PC-3 (cell line): Measurements from ENCODE around the gene ARHGAP8. TPM values are rescaled to one million over a fixed set of nuclear protein-coding genes. Genes with fewer than 3 reads are reported as not detected.
"Not testable (repeated sequence)": the region's sequence is repeated elsewhere in the genome, so short reads cannot be mapped to it uniquely, and the experiment has no call there.

ENCODE experiments used
- ATAC-seq: fragments of 200-7000 bp; cut with Tn5 transposase; 2 replicates; pipeline ENCODE4 v1.9.1; 2020; ENCODE audit warnings: mild to moderate bottlenecking, moderate library complexity
- BruUV-seq: library from RNA; stranded (reverse); fragments of 400-500 nt; replicated peaks from 2 replicates; lab custom pipeline; 2021; lab: Mats Ljungman, UMichigan
- CTCF ChIA-PET: fragments of 300-600 bp; sonication (Branson Sonifier 250); formaldehyde crosslinking; loops from one replicate; lab custom pipeline; 2022; ENCODE audit warnings: antibody characterized with exemption; lab: Charles Lee
- POLR2A ChIA-PET: fragments of 300-600 bp; sonication (Branson Sonifier 250); formaldehyde crosslinking; loops from one replicate; lab custom pipeline; 2022; ENCODE audit warnings: antibody characterized with exemption; ENCODE audit not compliant: unreplicated experiment; lab: Charles Lee
- DNase-seq: peaks from one replicate; pipeline ENCODE4 v3.0.0-alpha.2; 2015
- H2AFZ ChIP-seq: fragments of 300-600 bp; sonication (generic); 2 replicates; pipeline ENCODE4 v1.6.0; 2016; ENCODE audit warnings: antibody characterized with exemption, low read length
- H3F3A ChIP-seq: fragments of 300-600 bp; sonication (generic); one replicate; pipeline ENCODE4 v1.6.0; 2017; ENCODE audit warnings: antibody characterized with exemption, low read length, control low read depth, mild to moderate bottlenecking; ENCODE audit not compliant: unreplicated experiment
- H3K27ac ChIP-seq: fragments of 300-600 bp; sonication (generic); 2 replicates; pipeline ENCODE4 v1.5.1; 2016; ENCODE audit warnings: mild to moderate bottlenecking, low read length
- H3K27me3 ChIP-seq: fragments of 300-600 bp; sonication (generic); 2 replicates; pipeline ENCODE4 v1.6.1; 2016; ENCODE audit warnings: low read length, mixed read lengths
- H3K36me3 ChIP-seq: fragments of 300-600 bp; sonication (generic); 2 replicates; pipeline ENCODE4 v1.6.1; 2016; ENCODE audit warnings: low read depth, mixed run types, low read length, mixed read lengths
- H3K4me1 ChIP-seq: fragments of 300-600 bp; sonication (generic); 2 replicates; pipeline ENCODE4 v1.5.1; 2016; ENCODE audit warnings: low read length; ENCODE audit not compliant: insufficient read depth
- H3K4me2 ChIP-seq: fragments of 300-600 bp; sonication (generic); 2 replicates; pipeline ENCODE4 v1.6.0; 2016; ENCODE audit warnings: low read length
- H3K4me3 ChIP-seq: fragments of 300-600 bp; sonication (generic); 2 replicates; pipeline ENCODE4 v1.5.1; 2016; ENCODE audit warnings: mild to moderate bottlenecking, low read length, mixed read lengths
- H3K79me2 ChIP-seq: fragments of 300-600 bp; sonication (generic); 2 replicates; pipeline ENCODE4 v1.6.1; 2017; ENCODE audit warnings: low read length, mixed read lengths
- H3K9ac ChIP-seq: fragments of 300-600 bp; sonication (generic); 2 replicates; pipeline ENCODE4 v1.6.0; 2016; ENCODE audit warnings: mild to moderate bottlenecking, low read length
- H3K9me2 ChIP-seq: fragments of 300-600 bp; sonication (generic); replicated peaks from 2 replicates; pipeline ENCODE4 v1.6.1; 2016; ENCODE audit warnings: mixed run types, low read length, mixed read lengths
- H3K9me3 ChIP-seq: fragments of 300-600 bp; sonication (generic); 2 replicates; pipeline ENCODE4 v1.6.1; 2016; ENCODE audit warnings: low read length, mixed read lengths
- H4K20me1 ChIP-seq: fragments of 300-600 bp; sonication (generic); 2 replicates; pipeline ENCODE4 v1.6.1; 2016; ENCODE audit warnings: low read length, mixed read lengths
- EZH2 ChIP-seq: fragments of 300-600 bp; sonication (generic); IDR thresholded peaks from one replicate; pipeline ENCODE4 v1.6.1; 2017; ENCODE audit warnings: antibody characterized with exemption, mild to moderate bottlenecking, low read length; ENCODE audit not compliant: unreplicated experiment
- EZH2phosphoT487 ChIP-seq: fragments of 300-600 bp; sonication (generic); IDR thresholded peaks from 2 replicates; pipeline ENCODE4 v1.6.1; 2018; ENCODE audit warnings: mild to moderate bottlenecking, antibody characterized with exemption, low read length, borderline replicate concordance
- intact Hi-C: fragments of 100-400 bp; cut with micrococcal nuclease; formaldehyde crosslinking; loops from 2 replicates; pipeline ENCODE4 v1.9.0; 2023
- total RNA-seq: library from RNA; depleted of rRNA; stranded (reverse); fragments of >200 nt; gene quantifications from 2 replicates; pipeline ENCODE4 v1.2.3, GENCODE V29; 2014
- TF ChIP-seq, protein P1 (sequence below): fragments of 300-600 bp; sonication (generic); conservative IDR thresholded peaks from 2 replicates; pipeline ENCODE4 v1.5.1; 2017; ENCODE audit warnings: antibody characterized with exemption, low read depth, mild to moderate bottlenecking, low read length

ARHGAP8 gene
- total RNA-seq, 1 experiment from 2014 or later, result 30.9 TPM

- no peaks in the 10 kb centered on the region for H3K36me3 ChIP-seq
- H3F3A ChIP-seq, result no peaks in the 10 kb centered on the region
- ChIA-PET POLR2A (no interaction called here), CTCF (no interaction called here)
- ATAC-seq (no peak), DNase-seq (no peak)
- H3K9ac ChIP-seq, result no peak overlapping the region
- TF ChIP-seq EZH2phosphoT487 (no peak), EZH2 (no peak)
- TF ChIP-seq, protein P1, sequence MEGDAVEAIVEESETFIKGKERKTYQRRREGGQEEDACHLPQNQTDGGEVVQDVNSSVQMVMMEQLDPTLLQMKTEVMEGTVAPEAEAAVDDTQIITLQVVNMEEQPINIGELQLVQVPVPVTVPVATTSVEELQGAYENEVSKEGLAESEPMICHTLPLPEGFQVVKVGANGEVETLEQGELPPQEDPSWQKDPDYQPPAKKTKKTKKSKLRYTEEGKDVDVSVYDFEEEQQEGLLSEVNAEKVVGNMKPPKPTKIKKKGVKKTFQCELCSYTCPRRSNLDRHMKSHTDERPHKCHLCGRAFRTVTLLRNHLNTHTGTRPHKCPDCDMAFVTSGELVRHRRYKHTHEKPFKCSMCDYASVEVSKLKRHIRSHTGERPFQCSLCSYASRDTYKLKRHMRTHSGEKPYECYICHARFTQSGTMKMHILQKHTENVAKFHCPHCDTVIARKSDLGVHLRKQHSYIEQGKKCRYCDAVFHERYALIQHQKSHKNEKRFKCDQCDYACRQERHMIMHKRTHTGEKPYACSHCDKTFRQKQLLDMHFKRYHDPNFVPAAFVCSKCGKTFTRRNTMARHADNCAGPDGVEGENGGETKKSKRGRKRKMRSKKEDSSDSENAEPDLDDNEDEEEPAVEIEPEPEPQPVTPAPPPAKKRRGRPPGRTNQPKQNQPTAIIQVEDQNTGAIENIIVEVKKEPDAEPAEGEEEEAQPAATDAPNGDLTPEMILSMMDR, result no peak
- no peaks in the 10 kb centered on the region for H3K79me2 ChIP-seq
- H3K9me3 ChIP-seq, result no peaks in the 10 kb centered on the region
- peak overlapping the region; percentile 36; the same call in 1 of the 2 replicates for H3K4me3 ChIP-seq
- H3K4me1 ChIP-seq, result peaks cover 17% of the 10 kb centered on the region
- no peaks in the 10 kb centered on the region for H3K27me3 ChIP-seq
- H3K9me2 ChIP-seq, result no peaks in the 10 kb centered on the region
- no peaks in the 10 kb centered on the region for H4K20me1 ChIP-seq
- intact Hi-C loops, result no loop called here
- no peak overlapping the region for H3K27ac ChIP-seq
- H3K4me2 ChIP-seq, result peak overlapping the region; percentile 67
- BruUV-seq, result no TSS peak
- peak overlapping the region; percentile 52; the same call in 1 of the 2 replicates for H2AFZ ChIP-seq
Observed at GRCh38 chr22:44745853-44746789, 6.3 kb upstream of the ARHGAP8 start.

GRCh38 chr22:44747784-44748127, 4.6 kb upstream of the ARHGAP8 start:
- H3K4me3 ChIP-seq, intact Hi-C loops, H4K20me1 ChIP-seq, H3K79me2 ChIP-seq, H3F3A ChIP-seq, DNase-seq, H2AFZ ChIP-seq, H3K9ac ChIP-seq, H3K9me2 ChIP-seq, BruUV-seq, POLR2A ChIA-PET, H3K36me3 ChIP-seq, CTCF ChIA-PET, H3K4me2 ChIP-seq, H3K27me3 ChIP-seq, ATAC-seq, H3K9me3 ChIP-seq, H3K27ac ChIP-seq: not testable (repeated sequence)
- peaks cover 17% of the 10 kb centered on the region for H3K4me1 ChIP-seq

DNA sequence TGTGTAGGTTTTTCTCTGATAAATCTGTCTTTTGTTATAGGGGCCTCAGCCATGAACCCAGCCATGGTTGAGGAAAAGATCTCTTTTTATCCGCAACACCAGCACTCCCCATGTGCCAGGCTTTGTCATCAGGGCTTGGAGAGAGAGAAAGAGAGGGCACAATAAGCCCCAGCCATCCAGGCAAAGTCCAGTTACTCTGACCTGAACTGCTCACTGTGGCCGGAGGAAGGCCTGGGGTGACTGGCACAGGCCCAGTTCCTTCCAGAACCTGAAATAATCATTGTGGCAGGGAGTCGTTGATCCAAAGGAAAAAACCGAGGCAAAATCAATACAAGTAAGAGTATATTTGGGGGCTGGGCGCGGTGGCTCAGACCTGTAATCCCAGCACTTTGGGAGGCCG, 3.9 kb upstream of the ARHGAP8 start:
- peaks cover 17% of the 10 kb centered on the region for H3K4me1 ChIP-seq
- intact Hi-C loops, result no loop called here
- no peak overlapping the region for H2AFZ ChIP-seq
- no peaks in the 10 kb centered on the region for H3F3A ChIP-seq
- H3K79me2 ChIP-seq, result peaks cover 9% of the 10 kb centered on the region
- no peaks in the 10 kb centered on the region for H3K9me2 ChIP-seq
- H3K27ac ChIP-seq, result no peak overlapping the region
- no peak overlapping the region for H3K9ac ChIP-seq
- TF ChIP-seq, protein P1, result no peak
- no peak for TF ChIP-seq EZH2
- TF ChIP-seq EZH2phosphoT487, result no peak
- no peak overlapping the region for H3K4me3 ChIP-seq
- no TSS peak for BruUV-seq
- no peak for DNase-seq
- H3K36me3 ChIP-seq, result no peaks in the 10 kb centered on the region
- H3K27me3 ChIP-seq, result no peaks in the 10 kb centered on the region
- H3K4me2 ChIP-seq, result no peak overlapping the region
- no peaks in the 10 kb centered on the region for H4K20me1 ChIP-seq
- H3K9me3 ChIP-seq, result no peaks in the 10 kb centered on the region
- ChIA-PET POLR2A (no interaction called here), CTCF (no interaction called here)
- ATAC-seq, result no peak
